HG03439 (cell line): ENCODE measurements around the gene TBCC.
"Not testable (repeated sequence)": the region's sequence is repeated elsewhere in the genome, so short reads cannot be mapped to it uniquely, and the experiment has no call there.

ENCODE experiments used
- ATAC-seq: cut with Tn5 transposase; IDR thresholded peaks from one replicate; pipeline ENCODE4 v1.9.1; 2021; ENCODE audit warnings: mild to moderate bottlenecking, moderate library complexity; ENCODE audit not compliant: unreplicated experiment

The TBCC gene

GRCh38 chr6:42733867-42734481 is 11.9 kb downstream of the TBCC start:
- ATAC-seq = not testable (repeated sequence)

- no peak for ATAC-seq
Measured at GRCh38 chr6:42729731-42730130, 16.2 kb downstream of the TBCC start.

- ATAC-seq = no peak
Measured at GRCh38 chr6:42727627-42728026, 18.3 kb downstream of the TBCC start.

GRCh38 chr6:42727087-42727611 is 18.8 kb downstream of the TBCC start:
- no peak for ATAC-seq

GRCh38 chr6:42726485-42727086 is 19.3 kb downstream of the TBCC start:
- peak; percentile 88 for ATAC-seq

- ATAC-seq = no peak
Measured at GRCh38 chr6:42726026-42726425, 19.9 kb downstream of the TBCC start.

- no peak for ATAC-seq
Measured at GRCh38 chr6:42724825-42725224, 21.1 kb downstream of the TBCC start.

GRCh38 chr6:42722497-42722896 is 23.4 kb downstream of the TBCC start, which contains the start of gene PRPH2:
Gene PRPH2, minus strand, starts transcription at chr6:42722597. Its CDS starts 263 bp downstream, at chr6:42722334.
- ATAC-seq = no peak

GRCh38 chr6:42720739-42721138 is 25.2 kb downstream of the TBCC start:
- no peak for ATAC-seq

- ATAC-seq = no peak
Measured at GRCh38 chr6:42715871-42716270, 30.0 kb downstream of the TBCC start.

GRCh38 chr6:42714098-42714761 is 31.7 kb downstream of the TBCC start:
- ATAC-seq = no peak

- no peak for ATAC-seq
Measured at GRCh38 chr6:42711930-42712329, 34.0 kb downstream of the TBCC start.

GRCh38 chr6:42710316-42710715 is 35.6 kb downstream of the TBCC start:
- no peak for ATAC-seq

- ATAC-seq = no peak
Measured at GRCh38 chr6:42709871-42710270, 36.0 kb downstream of the TBCC start.

- no peak for ATAC-seq
Measured at GRCh38 chr6:42708096-42708495, 37.8 kb downstream of the TBCC start.

- no peak for ATAC-seq
Measured at GRCh38 chr6:42707595-42707994, 38.3 kb downstream of the TBCC start.

- ATAC-seq = no peak
Measured at GRCh38 chr6:42704937-42705374, 40.9 kb downstream of the TBCC start.

GRCh38 chr6:42704251-42704936 is 41.5 kb downstream of the TBCC start:
- ATAC-seq = no peak

- ATAC-seq = not testable (repeated sequence)
Measured at GRCh38 chr6:42702786-42703185, 43.1 kb downstream of the TBCC start.

GRCh38 chr6:42702200-42702599 is 43.7 kb downstream of the TBCC start:
- ATAC-seq = no peak

- ATAC-seq = no peak
Measured at GRCh38 chr6:42698217-42698616, 47.7 kb downstream of the TBCC start.
